GM12873 (cell line): ENCODE measurements around the gene ZNF133.

Experiments
- CTCF ChIP-seq: IDR thresholded peaks from 2 replicates; pipeline ENCODE4 v1.5.1; 2012; ENCODE audit warnings: low read depth, mild to moderate bottlenecking, moderate library complexity, low read length, control low read depth; ENCODE audit not compliant: insufficient read depth; ENCODE audit errors: missing control alignments

The ZNF133 gene

DNA sequence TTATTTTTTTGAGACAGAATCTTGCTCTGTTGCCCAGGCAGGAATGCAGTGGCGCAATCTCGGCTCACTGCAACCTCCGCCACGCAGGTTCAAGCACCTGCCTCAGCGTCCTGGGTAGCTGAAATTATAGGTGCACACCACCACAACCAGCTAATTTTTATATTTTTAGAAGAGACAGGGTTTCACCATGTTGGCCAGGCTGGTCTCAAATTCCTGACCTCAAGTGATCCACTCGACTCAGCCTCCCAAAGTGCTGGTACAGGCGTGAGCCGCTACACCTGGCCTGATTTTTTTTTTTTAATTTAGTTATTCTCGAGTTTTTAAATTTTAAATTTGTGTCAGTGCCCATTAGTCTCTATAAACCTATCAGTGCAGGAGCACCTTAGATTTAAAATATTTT, 24.4 kb downstream of the ZNF133 start:
- TF ChIP-seq CTCF, result no peak

DNA sequence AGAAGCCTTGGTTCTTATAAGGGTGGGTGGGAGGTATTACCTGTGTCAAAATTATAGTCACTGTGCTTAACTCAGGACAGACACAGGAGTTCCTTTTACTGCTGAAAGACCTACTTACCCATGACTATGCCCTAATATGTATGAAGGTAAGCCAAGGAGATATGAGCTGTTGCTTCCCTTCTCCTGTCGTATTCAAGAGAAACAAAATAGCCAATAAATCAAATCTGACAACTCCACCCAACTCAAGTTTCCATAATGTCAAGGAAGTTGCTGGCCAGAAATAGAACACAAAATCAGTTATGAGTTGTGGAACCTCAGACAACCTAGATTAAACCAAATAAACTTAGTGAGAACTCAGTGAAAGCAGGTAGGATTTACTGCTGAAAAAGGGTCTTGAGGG, 25.1 kb downstream of the ZNF133 start:
- TF ChIP-seq CTCF, result no peak

DNA sequence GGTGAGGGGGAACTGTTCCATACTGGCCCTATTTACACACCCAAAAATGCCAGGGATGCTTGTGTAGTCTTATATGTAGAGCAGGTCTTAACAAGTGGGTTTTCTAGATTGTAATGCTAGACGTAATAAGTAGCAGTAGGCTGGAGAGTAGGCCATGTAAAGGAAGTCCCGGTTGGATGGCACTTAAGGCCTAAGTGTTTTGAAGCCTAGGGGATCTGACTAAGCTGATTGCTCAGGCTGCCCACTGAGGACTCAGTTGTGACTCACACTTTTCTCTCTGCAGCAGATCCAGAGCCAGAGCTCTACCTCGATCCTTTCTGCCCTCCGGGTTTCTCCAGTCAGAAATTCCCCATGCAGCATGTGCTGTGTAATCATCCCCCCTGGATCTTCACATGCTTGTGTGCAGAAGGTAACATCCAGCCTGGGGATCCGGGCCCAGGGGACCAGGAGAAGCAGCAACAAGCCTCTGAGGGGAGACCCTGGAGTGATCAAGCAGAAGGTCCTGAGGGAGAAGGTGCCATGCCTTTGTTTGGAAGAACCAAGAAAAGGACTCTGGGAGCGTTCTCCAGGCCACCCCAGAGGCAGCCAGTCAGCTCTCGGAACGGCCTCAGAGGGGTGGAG, 26.6 kb downstream of the ZNF133 start:
- TF ChIP-seq CTCF, result no peak

GRCh38 chr20:18316166-18316565, 27.8 kb downstream of the ZNF133 start:
- no peak for TF ChIP-seq CTCF

DNA sequence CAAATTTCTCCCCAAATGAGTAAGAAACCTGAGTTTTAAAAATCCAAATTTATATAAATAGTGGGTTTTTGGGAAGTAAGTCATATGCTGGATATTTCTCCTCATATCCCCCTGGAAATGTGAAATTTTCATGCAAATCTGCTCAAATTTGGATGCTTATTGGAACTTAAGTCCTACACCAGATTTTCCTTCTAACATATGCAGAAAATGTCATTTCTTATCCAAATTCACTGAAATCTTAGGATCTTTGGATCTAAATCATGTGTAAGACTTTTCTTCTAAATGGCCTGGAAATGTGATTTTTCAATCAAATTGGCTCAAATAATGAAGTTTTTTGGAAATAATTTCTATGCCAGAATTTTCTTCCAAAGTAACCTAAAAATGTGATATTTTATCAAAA, 33.0 kb downstream of the ZNF133 start:
- TF ChIP-seq CTCF, result no peak

GRCh38 chr20:18321976-18322950, 33.9 kb downstream of the ZNF133 start:
- TF ChIP-seq CTCF, result no peak

GRCh38 chr20:18323705-18324104, 35.4 kb downstream of the ZNF133 start:
- no peak for TF ChIP-seq CTCF
